MM.1S (cell line): ENCODE results near the gene TANK.

Experiments used
- EZH2 ChIP-seq: fragments of 300-600 bp; sonication (generic); optimal IDR thresholded peaks from 2 replicates; pipeline ENCODE3; 2017; ENCODE audit warnings: low read depth, mild to moderate bottlenecking, antibody characterized with exemption, low read length, mixed read lengths
- EZH2phosphoT487 ChIP-seq: fragments of 300-600 bp; sonication (generic); IDR thresholded peaks from 2 replicates; pipeline ENCODE4 v1.6.1; 2018; ENCODE audit warnings: antibody characterized with exemption, low read length
- TF ChIP-seq, protein P1 (sequence below): fragments of 300-600 bp; sonication (generic); IDR thresholded peaks from 2 replicates; pipeline ENCODE4 v1.5.1; 2016; ENCODE audit warnings: antibody characterized with exemption, low read length, mixed read lengths

DNA sequence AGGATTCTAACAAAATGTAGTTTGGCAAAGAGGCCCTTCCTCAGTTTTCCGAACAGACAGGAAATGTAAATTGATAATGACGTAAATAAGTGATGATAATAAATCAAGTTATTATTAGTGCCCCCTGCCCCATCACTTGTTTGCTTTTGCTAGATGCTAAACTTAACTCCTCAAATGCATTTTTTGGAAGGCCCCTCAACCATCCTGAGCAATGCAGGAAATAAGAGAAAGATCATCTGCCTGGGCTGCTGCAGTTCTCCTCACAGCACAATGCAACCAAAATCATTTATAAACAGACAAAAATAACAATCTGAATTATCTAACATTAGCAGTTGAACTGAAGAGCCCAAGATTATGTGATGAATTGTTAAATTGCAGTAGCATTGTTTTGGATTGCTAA lies 85.4 kb downstream of the TANK start:
- TF ChIP-seq, protein P1, sequence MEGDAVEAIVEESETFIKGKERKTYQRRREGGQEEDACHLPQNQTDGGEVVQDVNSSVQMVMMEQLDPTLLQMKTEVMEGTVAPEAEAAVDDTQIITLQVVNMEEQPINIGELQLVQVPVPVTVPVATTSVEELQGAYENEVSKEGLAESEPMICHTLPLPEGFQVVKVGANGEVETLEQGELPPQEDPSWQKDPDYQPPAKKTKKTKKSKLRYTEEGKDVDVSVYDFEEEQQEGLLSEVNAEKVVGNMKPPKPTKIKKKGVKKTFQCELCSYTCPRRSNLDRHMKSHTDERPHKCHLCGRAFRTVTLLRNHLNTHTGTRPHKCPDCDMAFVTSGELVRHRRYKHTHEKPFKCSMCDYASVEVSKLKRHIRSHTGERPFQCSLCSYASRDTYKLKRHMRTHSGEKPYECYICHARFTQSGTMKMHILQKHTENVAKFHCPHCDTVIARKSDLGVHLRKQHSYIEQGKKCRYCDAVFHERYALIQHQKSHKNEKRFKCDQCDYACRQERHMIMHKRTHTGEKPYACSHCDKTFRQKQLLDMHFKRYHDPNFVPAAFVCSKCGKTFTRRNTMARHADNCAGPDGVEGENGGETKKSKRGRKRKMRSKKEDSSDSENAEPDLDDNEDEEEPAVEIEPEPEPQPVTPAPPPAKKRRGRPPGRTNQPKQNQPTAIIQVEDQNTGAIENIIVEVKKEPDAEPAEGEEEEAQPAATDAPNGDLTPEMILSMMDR: no peak
- no peak for TF ChIP-seq EZH2
- no peak for TF ChIP-seq EZH2phosphoT487
